Nephron progenitor cell (in vitro differentiated cells): Measurements from ENCODE around the gene CCNO.

ENCODE experiments used
- DNase-seq: peaks from one replicate; pipeline ENCODE4 v3.0.0; 2021
- H3K27ac Mint-ChIP-seq: 2 replicates; pipeline ENCODE4 v1.8.0; 2021; ENCODE audit warnings: mild to moderate bottlenecking, moderate library complexity, mixed read lengths
- H3K27me3 Mint-ChIP-seq: 2 replicates; pipeline ENCODE4 v1.8.0; 2021; ENCODE audit warnings: mild to moderate bottlenecking, low read depth, mixed read lengths; ENCODE audit not compliant: poor library complexity
- H3K36me3 Mint-ChIP-seq: 2 replicates; pipeline ENCODE4 v1.8.0; 2021; ENCODE audit warnings: low read depth, mixed read lengths
- H3K4me1 Mint-ChIP-seq: 2 replicates; pipeline ENCODE4 v1.8.0; 2021; ENCODE audit warnings: mixed read lengths
- H3K4me3 Mint-ChIP-seq: 2 replicates; pipeline ENCODE4 v1.8.0; 2021; ENCODE audit warnings: mild to moderate bottlenecking, moderate library complexity, mixed read lengths
- H3K9me3 Mint-ChIP-seq: 2 replicates; pipeline ENCODE4 v1.8.0; 2021; ENCODE audit warnings: mild to moderate bottlenecking, moderate library complexity, mixed read lengths
- CTCF ChIP-seq: fragments of 200-600 bp; sonication (generic); IDR thresholded peaks from 2 replicates; pipeline ENCODE4 v1.5.0; 2021; ENCODE audit warnings: antibody characterized with exemption

The CCNO gene

GRCh38 chr5:55205001-55205400 is 28.4 kb downstream of the CCNO start:
- Mint-ChIP-seq H3K27me3 (peaks cover 61% of the 10 kb centered on the region), H3K9me3 (no peaks in the 10 kb centered on the region), H3K27ac (no peak overlapping the region), H3K4me3 (no peak overlapping the region), H3K4me1 (no peaks in the 10 kb centered on the region), H3K36me3 (no peaks in the 10 kb centered on the region)
- no peak for DNase-seq
- TF ChIP-seq CTCF, result no peak

- Mint-ChIP-seq H3K9me3 (no peaks in the 10 kb centered on the region), H3K36me3 (no peaks in the 10 kb centered on the region), H3K4me1 (no peaks in the 10 kb centered on the region), H3K4me3 (no peak overlapping the region), H3K27ac (no peak overlapping the region), H3K27me3 (peaks cover 42% of the 10 kb centered on the region)
- no peak for DNase-seq
- no peak for TF ChIP-seq CTCF
These were observed 42.2 kb downstream of the CCNO start for GRCh38 chr5:55191165-55191564.

GRCh38 chr5:55188656-55189540 is 44.5 kb downstream of the CCNO start:
- Mint-ChIP-seq H3K9me3 (no peaks in the 10 kb centered on the region), H3K36me3 (no peaks in the 10 kb centered on the region), H3K4me3 (no peak overlapping the region), H3K27me3 (peaks cover 41% of the 10 kb centered on the region), H3K4me1 (no peaks in the 10 kb centered on the region), H3K27ac (no peak overlapping the region)
- DNase-seq, result no peak
- no peak for TF ChIP-seq CTCF

- DNase-seq, result no peak
- no peak overlapping the region for H3K4me3 Mint-ChIP-seq
- H3K27me3 Mint-ChIP-seq, result peaks cover 36% of the 10 kb centered on the region
These were observed 46.0 kb downstream of the CCNO start for GRCh38 chr5:55187370-55187769.

More at GRCh38 chr5:55187370-55187769, 46.0 kb downstream of the CCNO start:
- no peak overlapping the region for H3K27ac Mint-ChIP-seq
- no peaks in the 10 kb centered on the region for H3K9me3 Mint-ChIP-seq
- TF ChIP-seq CTCF, result no peak
- H3K4me1 Mint-ChIP-seq, result no peaks in the 10 kb centered on the region
- no peaks in the 10 kb centered on the region for H3K36me3 Mint-ChIP-seq
